ENCODE results near the gene TNNT3.
"Not testable (repeated sequence)": the region's sequence is repeated elsewhere in the genome, so short reads cannot be mapped to it uniquely, and the experiment has no call there.

The TNNT3 gene

GRCh38 chr11:1881442-1882264, 37.9 kb upstream of the TNNT3 start:
- DNase-seq: peak; percentile 14

GRCh38 chr11:1882265-1883238, 37.0 kb upstream of the TNNT3 start:
- DNase-seq: peak; percentile 85

- DNase-seq: no peak
Measured at GRCh38 chr11:1883346-1884302, 35.9 kb upstream of the TNNT3 start.

- no peak for DNase-seq
Measured at GRCh38 chr11:1884303-1884700, 35.2 kb upstream of the TNNT3 start.

GRCh38 chr11:1886551-1886950, 33.0 kb upstream of the TNNT3 start:
- not testable (repeated sequence) for DNase-seq

- no peak for DNase-seq
Measured at GRCh38 chr11:1887451-1888346, 31.8 kb upstream of the TNNT3 start.

GRCh38 chr11:1888347-1888753, 31.2 kb upstream of the TNNT3 start:
- no peak for DNase-seq

GRCh38 chr11:1888811-1889210, 30.7 kb upstream of the TNNT3 start:
- no peak for DNase-seq

- peak; percentile 74 for DNase-seq
Measured at GRCh38 chr11:1889224-1889930, 30.1 kb upstream of the TNNT3 start.

- no peak for DNase-seq
Measured at GRCh38 chr11:1889941-1890855, 29.3 kb upstream of the TNNT3 start.

GRCh38 chr11:1890856-1891830, 28.4 kb upstream of the TNNT3 start:
- DNase-seq: no peak

GRCh38 chr11:1891831-1892115, 27.7 kb upstream of the TNNT3 start, which contains the start of gene PRR33:
Gene PRR33, minus strand, starts transcription at chr11:1891895. Its CDS starts 1,311 bp downstream, at chr11:1890584.
- no peak for DNase-seq

GRCh38 chr11:1892116-1892515, 27.4 kb upstream of the TNNT3 start:
- no peak for DNase-seq

GRCh38 chr11:1892558-1892957, 26.9 kb upstream of the TNNT3 start:
- no peak for DNase-seq

GRCh38 chr11:1893581-1894359, 25.7 kb upstream of the TNNT3 start:
- DNase-seq: no peak

- no peak for DNase-seq
Measured at GRCh38 chr11:1894759-1895158, 24.7 kb upstream of the TNNT3 start.

GRCh38 chr11:1896468-1896867, 23.0 kb upstream of the TNNT3 start:
- DNase-seq: no peak

- DNase-seq: no peak
Measured at GRCh38 chr11:1896923-1897322, 22.6 kb upstream of the TNNT3 start.
